K562 (cell line): ENCODE data around the gene ACAT2. TPM values are rescaled to one million over a fixed set of nuclear protein-coding genes. Genes with fewer than 3 reads are reported as not detected.
A peak's percentile ranks its signal among the peaks of the same experiment; 100 is the strongest.

Experiments
- ATAC-seq: fragments of 200-7000 bp; cut with Tn5 transposase; 3 replicates; pipeline ENCODE4 v1.9.1; 2020; ENCODE audit warnings: moderate library complexity
- BruUV-seq: library from RNA; stranded (reverse); fragments of 400-500 nt; replicated peaks from 2 replicates; lab custom pipeline; 2021; lab: Mats Ljungman, UMichigan
- CTCF ChIA-PET: fragments of 300-600 bp; formaldehyde crosslinking; extraction: SDS; loops from one replicate; lab custom pipeline; 2021; ENCODE audit warnings: low intra/inter-chr PET ratio; lab: Yijun Ruan, JAX
- POLR2A ChIA-PET: fragments of 300-600, 350-650 bp; sonication (Branson Sonifier 250); formaldehyde crosslinking; extraction: SDS; loops from one replicate; lab custom pipeline; 2021; ENCODE audit warnings: antibody characterized with exemption, inconsistent platforms; lab: Yijun Ruan, JAX
- DNase-seq, 4 experiments: peaks; one replicate each; pipeline versions ENCODE4 v3.0.0 to v3.0.0-alpha.2; 2011 to 2018; ENCODE audit warnings: low spot score in 3 of 4, mixed read lengths in 3 of 4; ENCODE audit errors: extremely low read depth in 1 of 4
- FAIRE-seq: peaks from 2 replicates; lab custom pipeline; 2011; peaks lifted over from hg19 to GRCh38; lab: Jason Lieb, UNC
- H2AFZ ChIP-seq: 2 replicates; pipeline ENCODE4 v1.6.0; 2011; ENCODE audit warnings: low read depth, low read length, control low read depth, inconsistent platforms
- H3K27ac ChIP-seq: fragments of 200-600 bp; 3 replicates; pipeline ENCODE4 v1.8.0; 2011; ENCODE audit warnings: low read depth, mild to moderate bottlenecking, control low read depth, inconsistent platforms, low read length, moderate library complexity, mixed read lengths; ENCODE audit errors: extremely low read depth
- H3K27me3 ChIP-seq, 2 experiments: fragments of 300-600 bp in 1 of 2; 2 replicates in 1 of 2; 3 replicates in 1 of 2; pipeline versions ENCODE4 v1.6.0 to v1.8.0; 2011; ENCODE audit warnings: inconsistent platforms in 2 of 2, low read length in 2 of 2, mild to moderate bottlenecking in 1 of 2, mixed read lengths in 1 of 2, moderate library complexity in 1 of 2; ENCODE audit not compliant: control insufficient read depth in 2 of 2, insufficient read depth in 2 of 2
- H3K36me3 ChIP-seq: fragments of 300-600 bp; 3 replicates; pipeline ENCODE4 v1.8.0; 2011; ENCODE audit warnings: mild to moderate bottlenecking, low read length, inconsistent platforms; ENCODE audit not compliant: control insufficient read depth, insufficient read depth
- H3K4me1 ChIP-seq, 2 experiments: fragments of 200-600 bp in 1 of 2; replicated peaks in 1 of 2; 2 replicates in 1 of 2; 3 replicates in 1 of 2; pipeline versions ENCODE4 v1.5.1 to v1.8.0; 2011; ENCODE audit warnings: inconsistent platforms in 2 of 2, low read length in 2 of 2, mild to moderate bottlenecking in 1 of 2, mixed read lengths in 1 of 2, moderate library complexity in 1 of 2; ENCODE audit not compliant: control insufficient read depth in 2 of 2, insufficient read depth in 2 of 2
- H3K4me2 ChIP-seq: 2 replicates; pipeline ENCODE4 v1.6.1; 2011; ENCODE audit warnings: low read length, control low read depth, inconsistent platforms, mixed read lengths; ENCODE audit not compliant: insufficient read depth
- H3K4me3 ChIP-seq: fragments of 200-600 bp; sonication (generic), shearing (Covaris generic); 2 replicates; pipeline ENCODE4 v1.5.1; 2016; ENCODE audit warnings: control low read depth, inconsistent platforms
- H3K79me2 ChIP-seq: fragments of 200-600 bp; 3 replicates; pipeline ENCODE4 v1.8.0; 2011; ENCODE audit warnings: low read length, inconsistent platforms; ENCODE audit not compliant: control insufficient read depth, insufficient read depth
- H3K9ac ChIP-seq, 2 experiments: 2 replicates each; pipeline versions ENCODE4 v1.6.0 to v1.6.1; 2011; ENCODE audit warnings: low read depth in 2 of 2, low read length in 2 of 2, control low read depth in 1 of 2, inconsistent platforms in 1 of 2, mild to moderate bottlenecking in 1 of 2, mixed read lengths in 1 of 2; ENCODE audit not compliant: insufficient read depth in 1 of 2
- H3K9me1 ChIP-seq: one replicate; pipeline ENCODE4 v1.6.0; 2011; ENCODE audit warnings: inconsistent platforms, mild to moderate bottlenecking, low read length, moderate library complexity; ENCODE audit not compliant: control insufficient read depth, insufficient read depth
- H3K9me3 ChIP-seq: replicated peaks from 2 replicates; pipeline ENCODE4 v1.5.1; 2011; ENCODE audit warnings: low read depth, low read length, inconsistent platforms; ENCODE audit not compliant: control insufficient read depth, insufficient read depth
- H4K20me1 ChIP-seq: replicated peaks from 2 replicates; pipeline ENCODE4 v1.6.1; 2011; ENCODE audit warnings: low read length, inconsistent platforms, mixed read lengths; ENCODE audit not compliant: control insufficient read depth, insufficient read depth
- C11orf30 ChIP-seq: fragments of 450-650 bp; IDR thresholded peaks from 2 replicates; pipeline ENCODE4 v1.6.1; 2016; ENCODE audit warnings: low read depth, mild to moderate bottlenecking
- DACH1 ChIP-seq: fragments of 450-650 bp; IDR thresholded peaks from 2 replicates; pipeline ENCODE4 v1.6.1; 2018; ENCODE audit not compliant: partially characterized antibody
- SPI1 ChIP-seq: IDR thresholded peaks from 2 replicates; pipeline ENCODE4 v1.6.1; 2011; ENCODE audit warnings: low read depth, low read length, control low read depth, borderline replicate concordance
- ZNF316 ChIP-seq: fragments of 450-650 bp; IDR thresholded peaks from 2 replicates; pipeline ENCODE4 v1.6.1; 2016
- ZNF436 ChIP-seq: fragments of 250-450, 450-650 bp; sonication (Bioruptor Pico); formaldehyde crosslinking; IDR thresholded peaks from 2 replicates; pipeline ENCODE4 v1.7.0; 2020; ENCODE audit warnings: mild to moderate bottlenecking
- WGBS: fragments of 100-300 bp; shearing (Covaris generic); methylation state at CpG from one replicate; pipeline ENCODE4 v1.1.6; 2016; ENCODE audit warnings: low coverage, mixed read lengths; ENCODE audit not compliant: insufficient coverage; ENCODE audit errors: missing lambda C conversion rate; 5-methylcytosine and 5-hydroxymethylcytosine counted together
- in situ Hi-C: fragments of 300-500 bp; cut with MboI; formaldehyde crosslinking; loops from 4 replicates; pipeline ENCODE4 v1.15.0; 2018; ENCODE audit warnings: inconsistent platforms, mixed read lengths
- intact Hi-C: fragments of 100-400 bp; cut with micrococcal nuclease; formaldehyde crosslinking; loops from 2 replicates; pipeline ENCODE4 v1.14.2; 2022
- polyA plus RNA-seq, 8 experiments: library from polyadenylated mRNA; depleted of rRNA in 4 of 8; stranded (reverse) in 5 of 8; unstranded in 3 of 8; fragments of >200 nt; fragmentation: Nextera tagmentation in 2 of 8; fragmentation: Illumina TruSeq in 1 of 8; extraction: Ambion mirVana in 2 of 8; extraction: Trizol in 1 of 8; gene quantifications; 2 replicates each; pipeline versions ENCODE4 v1.2.1 to v1.2.3, GENCODE V29; 2011 to 2014; ENCODE audit warnings: inconsistent platforms in 1 of 8, missing spikeins in 1 of 8
- total RNA-seq, 7 experiments: library from RNA; depleted of rRNA in 6 of 7; stranded (reverse); fragments of >200 nt in 6 of 7; fragmentation: Illumina TruSeq in 2 of 7; extraction: Trizol in 2 of 7; gene quantifications; 2 replicates each; pipeline versions ENCODE4 v1.2.1 to v1.2.3, GENCODE V29; 2011 to 2021; ENCODE audit warnings: low replicate concordance in 1 of 7
- TF ChIP-seq, protein P1 (sequence below): fragments of 450-650 bp; IDR thresholded peaks from 2 replicates; pipeline ENCODE4 v1.6.1; 2016; ENCODE audit warnings: missing biosample characterization, missing genetic modification characterization
- TF ChIP-seq, protein P2 (sequence below): fragments of 250-450 bp; sonication (Bioruptor Pico); IDR thresholded peaks from 2 replicates; pipeline ENCODE4 v1.5.0; 2021

Gene ACAT2
- total and polyA plus RNA-seq, 9 of the 15 experiments (the other 6 are each of a cell fraction or from before 2014, with no cell fraction given): 63.0 to 309 (median 144) TPM

DNA sequence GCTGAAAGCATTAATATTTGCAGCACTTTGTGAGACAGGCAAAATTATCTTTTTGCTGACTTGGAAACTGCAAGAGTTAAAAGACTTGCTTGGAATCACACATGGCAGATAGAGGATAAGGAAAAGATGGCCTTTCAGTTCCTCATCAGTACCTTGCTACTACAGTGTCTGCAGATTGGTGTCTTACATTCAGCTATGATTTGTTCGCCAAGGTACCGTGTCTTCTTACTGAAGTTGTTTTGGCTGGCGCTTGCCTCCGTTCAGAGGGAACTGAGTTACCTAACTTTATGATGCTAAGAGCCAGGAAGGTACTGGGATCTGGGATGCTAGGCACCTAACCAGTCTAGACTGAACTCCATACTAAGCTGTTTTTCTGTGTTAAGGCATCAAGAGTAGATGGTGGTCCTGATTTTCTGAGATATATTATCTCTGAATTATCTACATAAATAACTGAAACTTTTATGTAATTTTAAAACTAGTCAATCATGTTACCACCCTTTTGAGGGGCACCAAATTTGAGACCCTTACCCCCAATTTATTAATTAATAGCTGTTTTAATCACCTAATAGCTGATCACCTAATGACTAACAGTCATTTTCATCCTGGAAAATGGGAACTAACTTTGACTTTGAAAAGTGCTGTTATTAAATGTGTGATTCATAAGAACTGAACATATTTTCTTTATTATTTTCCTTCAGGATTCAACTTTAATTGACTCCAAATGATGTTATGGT is 32.1 kb upstream of the ACAT2 start:
- Histone ChIP-seq H3K27ac (no peak overlapping the region), H4K20me1 (peaks cover 24% of the 10 kb centered on the region; the same call in 1 of the 2 replicates), H3K4me3 (peak overlapping the region; percentile 88; the same call in 1 of the 2 replicates), H3K79me2 (peaks cover 98% of the 10 kb centered on the region), H3K4me1 (peaks cover 10 to 12% of the 10 kb centered on the region in 2 experiments; a peak in 4 of 5 replicates), H3K4me2 (peak overlapping the region; percentile 69), H2AFZ (no peak overlapping the region), H3K9ac (peak overlapping the region in 1 of 2 experiments; percentile 97; a peak in 1 of 4 replicates)
- POLR2A ChIA-PET: interaction anchor here (0.5 to 2.9 kb wide), 7 partner anchors 8 to 249 kb away, joined by 3 to 28 read pairs (median 4); partner anchors contain the start of gene ACAT2
- FAIRE-seq: peak; percentile 54
- in situ Hi-C loops: no loop called here
- CTCF ChIA-PET: no interaction called here
- BruUV-seq: no TSS peak
- TF ChIP-seq SPI1 (peak; percentile 18; the same call in 1 of the 2 replicates), DACH1 (peak; percentile 78), ZNF316 (peak; percentile 36; the same call in 1 of the 2 replicates), C11orf30 (peak; percentile 44; the same call in 1 of the 2 replicates), ZNF436 (CRISPR knock-in tag) (no peak)
- TF ChIP-seq, protein P1, sequence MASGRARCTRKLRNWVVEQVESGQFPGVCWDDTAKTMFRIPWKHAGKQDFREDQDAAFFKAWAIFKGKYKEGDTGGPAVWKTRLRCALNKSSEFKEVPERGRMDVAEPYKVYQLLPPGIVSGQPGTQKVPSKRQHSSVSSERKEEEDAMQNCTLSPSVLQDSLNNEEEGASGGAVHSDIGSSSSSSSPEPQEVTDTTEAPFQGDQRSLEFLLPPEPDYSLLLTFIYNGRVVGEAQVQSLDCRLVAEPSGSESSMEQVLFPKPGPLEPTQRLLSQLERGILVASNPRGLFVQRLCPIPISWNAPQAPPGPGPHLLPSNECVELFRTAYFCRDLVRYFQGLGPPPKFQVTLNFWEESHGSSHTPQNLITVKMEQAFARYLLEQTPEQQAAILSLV: no peak
- TF ChIP-seq, protein P2, sequence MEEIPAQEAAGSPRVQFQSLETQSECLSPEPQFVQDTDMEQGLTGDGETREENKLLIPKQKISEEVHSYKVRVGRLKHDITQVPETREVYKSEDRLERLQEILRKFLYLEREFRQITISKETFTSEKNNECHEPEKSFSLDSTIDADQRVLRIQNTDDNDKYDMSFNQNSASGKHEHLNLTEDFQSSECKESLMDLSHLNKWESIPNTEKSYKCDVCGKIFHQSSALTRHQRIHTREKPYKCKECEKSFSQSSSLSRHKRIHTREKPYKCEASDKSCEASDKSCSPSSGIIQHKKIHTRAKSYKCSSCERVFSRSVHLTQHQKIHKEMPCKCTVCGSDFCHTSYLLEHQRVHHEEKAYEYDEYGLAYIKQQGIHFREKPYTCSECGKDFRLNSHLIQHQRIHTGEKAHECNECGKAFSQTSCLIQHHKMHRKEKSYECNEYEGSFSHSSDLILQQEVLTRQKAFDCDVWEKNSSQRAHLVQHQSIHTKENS (CRISPR knock-in tag): no peak
- TF ChIP-seq, all 486 proteins: peak for 4
- no peak for ATAC-seq
- Histone ChIP-seq H3K36me3 (peaks cover 29% of the 10 kb centered on the region; the same call in 2 of the 3 replicates), H3K27me3 (no peaks in the 10 kb centered on the region), H3K9me3 (no peaks in the 10 kb centered on the region), H3K9me1 (no peaks in the 10 kb centered on the region)
- 19% methylated on average over 4 of the region's 4 CpGs for WGBS
- DNase-seq: peak in 1 of 4 experiments; percentile 35
- intact Hi-C loops: loop anchor here (10.0 kb wide), 1 partner anchor 245 kb away; no protein-coding TSS in a partner anchor
